Thoracic aorta (tissue), 2 donors: ENCODE results near the gene TAT. TPM values are rescaled to one million over a fixed set of nuclear protein-coding genes. Genes with fewer than 3 reads are reported as not detected.
"Not testable (repeated sequence)": the region's sequence is repeated elsewhere in the genome, so short reads cannot be mapped to it uniquely, and the experiment has no call there.

ENCODE experiments used
- ATAC-seq: fragments of 150-250 bp; one replicate; pipeline ENCODE4 v1.8.0; 2017; ENCODE audit warnings: low read depth; ENCODE audit not compliant: insufficient number of reproducible peaks, low FRiP score
- DNase-seq: peaks from one replicate; pipeline ENCODE4 v3.0.0-alpha.2; 2020; ENCODE audit warnings: low spot score
- H3K27ac ChIP-seq, 2 donors: fragments of 200-600 bp; sonication (generic); 1 replicate in 1 of 2; 2 replicates in 1 of 2; pipeline ENCODE4 v1.5.1; 2016; ENCODE audit warnings: mild to moderate bottlenecking in 2 of 2, moderate library complexity in 2 of 2
- H3K27me3 ChIP-seq: fragments of 200-600 bp; sonication (generic); replicated peaks from 2 replicates; pipeline ENCODE4 v1.6.0; 2016; ENCODE audit warnings: mild to moderate bottlenecking; ENCODE audit not compliant: insufficient read depth
- H3K36me3 ChIP-seq: fragments of 200-600 bp; sonication (generic); one replicate; pipeline ENCODE4 v1.5.1; 2016
- H3K4me1 ChIP-seq, 2 donors: fragments of 200-600 bp; sonication (generic); 1 replicate in 1 of 2; 2 replicates in 1 of 2; pipeline versions ENCODE4 v1.5.1 to v1.6.0; 2016; ENCODE audit warnings: low read depth in 2 of 2, mild to moderate bottlenecking in 1 of 2; ENCODE audit not compliant: control insufficient read depth in 1 of 2
- H3K4me3 ChIP-seq: fragments of 200-600 bp; sonication (generic); 2 replicates; pipeline ENCODE4 v1.5.1; 2016; ENCODE audit warnings: mild to moderate bottlenecking
- H3K9me3 ChIP-seq: fragments of 200-600 bp; sonication (generic); 2 replicates; pipeline ENCODE4 v1.5.1; 2016
- total RNA-seq, 2 donors: library from RNA; depleted of rRNA; stranded (reverse); fragments of >200 nt; gene quantifications; one replicate each; pipeline versions ENCODE4 v1.1.0 to v1.2.3, GENCODE V29; 2016
- TF ChIP-seq, protein P1 (sequence below): fragments of 200-600 bp; sonication (generic); IDR thresholded peaks from one replicate; pipeline ENCODE4 v1.5.1; 2019; ENCODE audit warnings: antibody characterized with exemption

Gene TAT
- total RNA-seq, 2 donors from 2014 or later, result not detected

GRCh38 chr16:71600822-71601221 is 23.9 kb upstream of the TAT start:
- Histone ChIP-seq H3K27me3 (no peaks in the 10 kb centered on the region), H3K36me3 (no peaks in the 10 kb centered on the region), H3K4me1 (no peaks in the 10 kb centered on the region), H3K9me3 (no peaks in the 10 kb centered on the region), H3K27ac (no peak overlapping the region), H3K4me3 (no peak overlapping the region)
- no peak for DNase-seq
- TF ChIP-seq, protein P1, sequence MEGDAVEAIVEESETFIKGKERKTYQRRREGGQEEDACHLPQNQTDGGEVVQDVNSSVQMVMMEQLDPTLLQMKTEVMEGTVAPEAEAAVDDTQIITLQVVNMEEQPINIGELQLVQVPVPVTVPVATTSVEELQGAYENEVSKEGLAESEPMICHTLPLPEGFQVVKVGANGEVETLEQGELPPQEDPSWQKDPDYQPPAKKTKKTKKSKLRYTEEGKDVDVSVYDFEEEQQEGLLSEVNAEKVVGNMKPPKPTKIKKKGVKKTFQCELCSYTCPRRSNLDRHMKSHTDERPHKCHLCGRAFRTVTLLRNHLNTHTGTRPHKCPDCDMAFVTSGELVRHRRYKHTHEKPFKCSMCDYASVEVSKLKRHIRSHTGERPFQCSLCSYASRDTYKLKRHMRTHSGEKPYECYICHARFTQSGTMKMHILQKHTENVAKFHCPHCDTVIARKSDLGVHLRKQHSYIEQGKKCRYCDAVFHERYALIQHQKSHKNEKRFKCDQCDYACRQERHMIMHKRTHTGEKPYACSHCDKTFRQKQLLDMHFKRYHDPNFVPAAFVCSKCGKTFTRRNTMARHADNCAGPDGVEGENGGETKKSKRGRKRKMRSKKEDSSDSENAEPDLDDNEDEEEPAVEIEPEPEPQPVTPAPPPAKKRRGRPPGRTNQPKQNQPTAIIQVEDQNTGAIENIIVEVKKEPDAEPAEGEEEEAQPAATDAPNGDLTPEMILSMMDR, result no peak
- ATAC-seq, result no peak

GRCh38 chr16:71598426-71598825 is 21.5 kb upstream of the TAT start:
- not testable (repeated sequence) for H3K9me3 ChIP-seq, H3K4me3 ChIP-seq, DNase-seq, H3K36me3 ChIP-seq, ATAC-seq, H3K27ac ChIP-seq, H3K27me3 ChIP-seq, H3K4me1 ChIP-seq

DNA sequence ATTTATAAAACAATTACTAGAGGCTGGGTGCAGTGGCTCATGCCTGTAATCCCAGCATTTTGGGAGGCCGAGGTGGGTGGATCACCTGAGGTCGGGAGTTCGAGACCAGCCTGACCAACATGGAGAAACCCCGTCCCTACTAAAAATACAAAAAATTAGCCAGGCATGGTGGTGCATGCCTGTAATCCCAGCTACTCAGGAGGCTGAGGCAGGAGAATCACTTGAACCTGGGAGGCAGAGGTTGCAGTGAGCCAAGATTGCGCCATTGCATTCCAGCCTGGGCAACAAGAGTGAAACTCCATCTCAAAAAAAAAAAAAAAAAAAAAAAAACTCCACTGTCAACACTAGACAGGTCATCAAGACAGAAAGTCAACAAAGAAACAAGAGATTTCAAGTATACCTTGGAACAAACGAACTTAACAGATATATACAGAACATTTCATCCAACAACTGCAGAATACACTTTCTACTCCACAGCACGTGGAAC is 18.5 kb upstream of the TAT start:
- not testable (repeated sequence) for H3K27me3 ChIP-seq, H3K4me1 ChIP-seq, DNase-seq, H3K9me3 ChIP-seq, H3K27ac ChIP-seq, H3K36me3 ChIP-seq, H3K4me3 ChIP-seq, ATAC-seq

- H3K4me3 ChIP-seq, result no peak overlapping the region
- ATAC-seq (no peak), DNase-seq (no peak)
- no peak overlapping the region for H3K27ac ChIP-seq
- no peaks in the 10 kb centered on the region for H3K36me3 ChIP-seq
- H3K27me3 ChIP-seq, result no peaks in the 10 kb centered on the region
- TF ChIP-seq, protein P1, result no peak
- H3K4me1 ChIP-seq, result no peaks in the 10 kb centered on the region
- no peaks in the 10 kb centered on the region for H3K9me3 ChIP-seq
Observed at GRCh38 chr16:71594000-71594646, 17.2 kb upstream of the TAT start.

DNA sequence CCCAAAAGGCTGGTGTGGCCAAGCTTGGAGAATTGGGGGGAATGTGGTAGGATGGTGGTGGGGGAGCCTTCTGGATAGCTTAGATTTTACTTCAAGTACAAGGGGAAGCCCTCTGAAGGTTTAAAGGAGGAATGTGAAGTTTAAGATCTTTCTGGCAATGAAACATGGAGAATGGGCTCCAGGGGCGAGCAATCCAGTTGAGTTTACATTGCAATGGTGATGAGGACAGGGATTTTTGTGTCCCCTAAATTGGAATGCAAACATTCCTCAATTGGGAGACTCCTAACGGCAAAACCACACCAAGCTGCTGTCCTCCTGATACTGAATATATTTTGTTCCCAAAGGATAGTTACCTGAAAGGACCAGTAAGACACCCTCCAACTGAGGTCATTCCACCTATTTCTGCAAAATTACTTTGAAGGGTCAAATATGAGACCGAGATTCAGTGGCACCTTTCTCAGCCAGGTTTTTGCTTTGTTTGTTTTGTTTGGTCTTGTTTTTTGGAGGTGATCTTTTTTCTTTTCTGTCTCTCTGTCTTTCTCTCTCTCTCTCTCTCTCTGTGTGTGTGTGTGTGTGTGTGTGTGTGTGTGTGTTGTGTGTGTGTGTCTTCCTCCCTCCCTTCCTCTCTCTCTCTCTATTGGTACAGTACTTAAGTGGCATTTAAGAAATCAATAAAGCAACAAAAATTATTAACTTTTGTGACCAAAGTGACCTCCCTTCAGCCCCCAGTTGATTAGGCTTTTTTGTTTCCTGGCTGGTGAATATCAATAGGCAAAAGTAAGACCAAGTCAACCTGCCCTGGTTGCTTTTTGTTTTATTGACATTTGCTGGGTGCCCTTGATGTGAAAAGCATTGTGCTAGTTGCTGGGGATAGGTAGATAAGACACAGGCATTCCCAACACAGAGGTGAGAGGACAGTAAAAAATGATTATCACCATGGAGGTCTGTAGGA is 16.4 kb upstream of the TAT start:
- Histone ChIP-seq H3K36me3 (no peaks in the 10 kb centered on the region), H3K27ac (no peak overlapping the region), H3K9me3 (no peaks in the 10 kb centered on the region), H3K4me3 (no peak overlapping the region), H3K4me1 (no peaks in the 10 kb centered on the region), H3K27me3 (no peaks in the 10 kb centered on the region)
- no peak for ATAC-seq
- TF ChIP-seq, protein P1, result no peak
- DNase-seq, result no peak

DNA sequence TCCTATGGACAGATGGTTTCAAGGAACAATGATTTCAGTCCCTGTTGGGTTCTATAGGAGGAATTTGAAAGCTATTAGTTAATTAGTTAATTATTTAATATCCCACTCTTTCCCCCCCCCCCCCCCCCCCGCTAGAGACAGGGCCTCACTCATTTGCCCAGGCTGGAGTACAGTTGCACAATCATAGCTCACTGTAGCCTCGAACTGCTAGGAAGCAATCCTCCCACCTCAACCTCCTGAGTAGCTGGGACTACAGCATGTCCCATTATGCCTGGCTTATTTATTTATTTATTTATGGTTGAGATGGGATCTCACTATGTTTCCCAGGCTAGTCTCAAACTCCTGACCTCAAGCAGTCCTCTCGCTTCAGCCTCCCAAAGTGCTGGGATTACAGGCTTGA is 15.0 kb upstream of the TAT start:
- ATAC-seq (no peak), DNase-seq (no peak)
- no peaks in the 10 kb centered on the region for H3K27me3 ChIP-seq
- TF ChIP-seq, protein P1, result no peak
- no peaks in the 10 kb centered on the region for H3K4me1 ChIP-seq
- H3K27ac ChIP-seq, result no peak overlapping the region
- no peak overlapping the region for H3K4me3 ChIP-seq
- H3K36me3 ChIP-seq, result no peaks in the 10 kb centered on the region
- no peaks in the 10 kb centered on the region for H3K9me3 ChIP-seq
